Peyer's patch (tissue), 4 donors: ENCODE results near the gene TMEM120A. TPM values are rescaled to one million over a fixed set of nuclear protein-coding genes. Genes with fewer than 3 reads are reported as not detected.
A peak's percentile ranks its signal among the peaks of the same experiment; 100 is the strongest.

Experiments
- DNase-seq, 3 donors: peaks; one replicate each; pipeline ENCODE4 v3.0.0-alpha.2; 2017 to 2019
- H3K27ac ChIP-seq, 4 donors: fragments of 200-600 bp; sonication (generic); one replicate each; pipeline ENCODE4 v1.5.1; 2016 to 2019
- H3K27me3 ChIP-seq, 2 donors: fragments of 200-600 bp; sonication (generic); one replicate each; pipeline ENCODE4 v1.5.1; 2019
- H3K36me3 ChIP-seq, 3 donors: fragments of 200-600 bp; sonication (generic); one replicate each; pipeline ENCODE4 v1.5.1; 2016 to 2019
- H3K4me1 ChIP-seq, 4 donors: fragments of 200-600 bp; sonication (generic); one replicate each; pipeline ENCODE4 v1.5.1; 2016 to 2019
- H3K4me3 ChIP-seq, 4 donors: fragments of 200-600 bp; sonication (generic); 1 replicate in 3 of 4; 2 replicates in 1 of 4; pipeline ENCODE4 v1.5.1; 2016 to 2019; ENCODE audit warnings: mild to moderate bottlenecking in 1 of 4
- H3K9me3 ChIP-seq, 4 donors: fragments of 200-600 bp; sonication (generic); one replicate each; pipeline ENCODE4 v1.5.1; 2016 to 2019; ENCODE audit warnings: mild to moderate bottlenecking in 1 of 4
- POLR2A ChIP-seq, 2 donors: fragments of 450-650 bp; IDR thresholded peaks; one replicate each; pipeline ENCODE4 v1.5.1; 2017; ENCODE audit warnings: antibody characterized with exemption in 2 of 2, mild to moderate bottlenecking in 2 of 2, moderate library complexity in 2 of 2
- total RNA-seq, 4 donors: library from RNA; depleted of rRNA; stranded (reverse); fragments of >200 nt; gene quantifications; one replicate each; pipeline ENCODE4 v1.1.0, GENCODE V29; 2016
- TF ChIP-seq, protein P1 (sequence below), 6 experiments: fragments of 450-650 bp in 4 of 6; fragments of 200-600 bp in 2 of 6; sonication (generic) in 1 of 6; IDR thresholded peaks; one replicate each; pipeline ENCODE4 v1.5.1; 2017 to 2019; ENCODE audit warnings: antibody characterized with exemption in 6 of 6, mild to moderate bottlenecking in 3 of 6, moderate library complexity in 1 of 6

The TMEM120A gene
- total RNA-seq, 4 donors from 2014 or later = 62.7 to 116 (median 101) TPM

DNA sequence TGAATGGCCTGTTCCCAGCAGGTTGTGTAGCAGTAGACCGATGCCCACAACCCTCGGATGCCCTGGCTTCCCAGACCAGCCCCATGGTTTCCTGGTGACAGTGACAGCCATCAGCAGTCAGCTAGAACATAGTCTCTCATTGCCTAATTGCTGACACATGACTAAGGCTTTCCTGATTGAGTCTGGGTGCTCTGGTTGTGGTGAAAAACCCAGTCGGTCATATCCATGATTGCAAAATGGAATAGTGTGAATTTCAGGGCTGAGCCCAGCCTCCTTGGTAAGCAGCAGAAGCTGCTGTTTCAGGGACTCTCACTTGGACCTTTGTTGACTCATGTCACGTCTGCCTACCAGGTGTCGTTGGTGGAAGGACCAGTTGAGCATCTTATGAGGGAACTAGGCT, 42.9 kb downstream of the TMEM120A start:
- no peak overlapping the region for H3K27ac ChIP-seq
- H3K9me3 ChIP-seq = no peaks in the 10 kb centered on the region
- peaks cover 0 to 30% (median 0%) of the 10 kb centered on the region in 3 donors for H3K36me3 ChIP-seq
- no peaks in the 10 kb centered on the region for H3K27me3 ChIP-seq
- TF ChIP-seq, protein P1, sequence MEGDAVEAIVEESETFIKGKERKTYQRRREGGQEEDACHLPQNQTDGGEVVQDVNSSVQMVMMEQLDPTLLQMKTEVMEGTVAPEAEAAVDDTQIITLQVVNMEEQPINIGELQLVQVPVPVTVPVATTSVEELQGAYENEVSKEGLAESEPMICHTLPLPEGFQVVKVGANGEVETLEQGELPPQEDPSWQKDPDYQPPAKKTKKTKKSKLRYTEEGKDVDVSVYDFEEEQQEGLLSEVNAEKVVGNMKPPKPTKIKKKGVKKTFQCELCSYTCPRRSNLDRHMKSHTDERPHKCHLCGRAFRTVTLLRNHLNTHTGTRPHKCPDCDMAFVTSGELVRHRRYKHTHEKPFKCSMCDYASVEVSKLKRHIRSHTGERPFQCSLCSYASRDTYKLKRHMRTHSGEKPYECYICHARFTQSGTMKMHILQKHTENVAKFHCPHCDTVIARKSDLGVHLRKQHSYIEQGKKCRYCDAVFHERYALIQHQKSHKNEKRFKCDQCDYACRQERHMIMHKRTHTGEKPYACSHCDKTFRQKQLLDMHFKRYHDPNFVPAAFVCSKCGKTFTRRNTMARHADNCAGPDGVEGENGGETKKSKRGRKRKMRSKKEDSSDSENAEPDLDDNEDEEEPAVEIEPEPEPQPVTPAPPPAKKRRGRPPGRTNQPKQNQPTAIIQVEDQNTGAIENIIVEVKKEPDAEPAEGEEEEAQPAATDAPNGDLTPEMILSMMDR (IDR thresholded peaks at IDR 0.05) = no peak
- TF ChIP-seq POLR2A (IDR thresholded peaks at IDR 0.05) = no peak
- no peak for DNase-seq
- H3K4me3 ChIP-seq = no peak overlapping the region
- peaks cover 0 to 5% (median 0%) of the 10 kb centered on the region in 4 donors for H3K4me1 ChIP-seq

DNA sequence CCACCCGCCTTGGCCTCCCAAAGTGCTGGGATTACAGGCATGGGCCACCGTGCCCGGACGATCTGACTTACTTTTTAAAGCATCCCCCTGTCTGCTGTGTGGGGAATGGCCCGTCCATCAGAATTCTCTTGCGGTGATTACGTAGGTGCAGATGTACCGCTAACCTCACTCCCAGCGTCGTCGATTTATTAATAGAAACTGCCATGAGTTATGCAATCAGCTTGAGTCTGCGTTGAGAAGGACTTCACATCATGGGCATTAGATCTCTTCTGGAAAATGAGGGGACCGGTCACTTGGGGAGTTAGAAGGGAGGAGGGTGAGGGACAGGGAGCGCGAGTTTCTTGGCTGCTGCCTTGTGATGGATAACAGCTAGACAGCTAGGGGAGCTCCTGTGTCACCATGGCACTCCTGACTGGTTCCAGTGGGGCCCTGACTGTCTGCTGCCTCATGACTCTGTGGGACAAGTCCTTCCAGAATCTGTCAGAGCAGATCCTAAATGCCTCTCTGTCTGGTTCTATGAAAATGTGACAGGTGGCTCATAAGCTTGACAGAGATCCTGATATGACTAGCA, 44.2 kb downstream of the TMEM120A start:
- H3K9me3 ChIP-seq = no peaks in the 10 kb centered on the region
- H3K36me3 ChIP-seq = peaks cover 0 to 17% (median 0%) of the 10 kb centered on the region in 3 donors
- H3K4me3 ChIP-seq = no peak overlapping the region
- no peaks in the 10 kb centered on the region for H3K27me3 ChIP-seq
- no peak for TF ChIP-seq POLR2A (IDR thresholded peaks at IDR 0.05)
- TF ChIP-seq, protein P1 (IDR thresholded peaks at IDR 0.05) = no peak
- peaks cover 0 to 14% (median 5%) of the 10 kb centered on the region in 4 donors for H3K4me1 ChIP-seq
- no peak overlapping the region for H3K27ac ChIP-seq
- no peak for DNase-seq

DNA sequence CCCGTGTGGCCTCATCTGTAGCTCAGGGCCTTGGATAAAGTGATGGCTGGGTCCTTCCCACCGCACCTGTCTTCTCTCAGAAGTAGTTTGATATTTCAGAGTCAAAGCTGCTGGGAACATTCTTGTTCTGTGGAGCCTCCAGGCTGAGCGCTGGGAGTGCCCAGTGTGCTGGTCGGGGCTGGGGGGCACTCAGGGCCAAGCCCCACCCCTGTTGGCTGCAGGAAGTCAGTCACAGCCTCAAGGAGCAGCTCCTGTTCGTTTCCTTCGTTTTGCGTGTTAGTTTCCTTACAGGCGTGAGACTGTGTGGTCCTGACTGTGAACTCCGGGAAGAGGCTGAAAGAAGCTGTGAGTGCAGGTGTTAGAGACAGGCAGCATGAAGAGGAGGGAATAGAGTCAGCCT, 46.2 kb downstream of the TMEM120A start:
- Histone ChIP-seq H3K36me3 (no peaks in the 10 kb centered on the region), H3K27me3 (no peaks in the 10 kb centered on the region), H3K9me3 (no peaks in the 10 kb centered on the region), H3K4me3 (no peak overlapping the region), H3K27ac (no peak overlapping the region), H3K4me1 (peaks cover 0 to 32% (median 7%) of the 10 kb centered on the region in 4 donors)
- no peak for DNase-seq
- no peak for TF ChIP-seq POLR2A (IDR thresholded peaks at IDR 0.05)
- TF ChIP-seq, protein P1 (IDR thresholded peaks at IDR 0.05) = no peak

DNA sequence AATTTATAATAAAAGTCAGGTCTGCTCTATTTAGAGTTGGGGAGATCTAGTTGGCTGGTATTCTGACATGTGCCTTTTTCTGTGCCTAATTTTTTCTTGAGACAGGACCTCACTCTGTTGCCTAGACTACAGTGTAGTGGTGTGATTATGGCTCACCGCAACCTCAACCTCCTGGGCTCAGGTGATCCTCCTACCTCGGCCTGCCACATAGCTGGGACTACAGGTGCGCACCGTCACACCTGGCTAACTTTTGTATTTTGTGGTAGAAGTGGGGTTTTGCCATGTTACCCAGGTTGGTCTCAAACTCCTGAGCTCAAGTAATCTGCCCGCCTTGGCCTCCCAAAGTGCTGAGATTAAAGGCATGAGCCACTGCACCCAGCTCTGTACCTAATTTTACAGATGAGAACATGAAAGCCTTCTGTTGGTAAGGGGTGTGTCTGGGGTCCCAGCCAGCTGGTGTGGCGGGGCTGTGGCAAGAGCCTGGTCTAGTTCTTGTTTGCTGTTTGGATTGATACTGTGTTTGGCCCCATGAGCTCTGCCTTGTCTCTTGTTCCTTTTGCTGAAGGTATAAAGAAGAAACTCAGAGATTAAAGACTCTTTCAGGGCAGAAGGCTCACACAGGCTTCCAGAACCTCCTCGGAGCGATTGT, 48.1 kb downstream of the TMEM120A start:
- Histone ChIP-seq H3K4me1 (peaks cover 0 to 34% (median 7%) of the 10 kb centered on the region in 4 donors), H3K27ac (peak overlapping the region in 2 of 4 donors; percentile 72 to 91), H3K36me3 (no peaks in the 10 kb centered on the region), H3K9me3 (no peaks in the 10 kb centered on the region), H3K27me3 (no peaks in the 10 kb centered on the region), H3K4me3 (no peak overlapping the region)
- no peak for DNase-seq
- TF ChIP-seq, protein P1 (IDR thresholded peaks at IDR 0.05) = no peak

DNA sequence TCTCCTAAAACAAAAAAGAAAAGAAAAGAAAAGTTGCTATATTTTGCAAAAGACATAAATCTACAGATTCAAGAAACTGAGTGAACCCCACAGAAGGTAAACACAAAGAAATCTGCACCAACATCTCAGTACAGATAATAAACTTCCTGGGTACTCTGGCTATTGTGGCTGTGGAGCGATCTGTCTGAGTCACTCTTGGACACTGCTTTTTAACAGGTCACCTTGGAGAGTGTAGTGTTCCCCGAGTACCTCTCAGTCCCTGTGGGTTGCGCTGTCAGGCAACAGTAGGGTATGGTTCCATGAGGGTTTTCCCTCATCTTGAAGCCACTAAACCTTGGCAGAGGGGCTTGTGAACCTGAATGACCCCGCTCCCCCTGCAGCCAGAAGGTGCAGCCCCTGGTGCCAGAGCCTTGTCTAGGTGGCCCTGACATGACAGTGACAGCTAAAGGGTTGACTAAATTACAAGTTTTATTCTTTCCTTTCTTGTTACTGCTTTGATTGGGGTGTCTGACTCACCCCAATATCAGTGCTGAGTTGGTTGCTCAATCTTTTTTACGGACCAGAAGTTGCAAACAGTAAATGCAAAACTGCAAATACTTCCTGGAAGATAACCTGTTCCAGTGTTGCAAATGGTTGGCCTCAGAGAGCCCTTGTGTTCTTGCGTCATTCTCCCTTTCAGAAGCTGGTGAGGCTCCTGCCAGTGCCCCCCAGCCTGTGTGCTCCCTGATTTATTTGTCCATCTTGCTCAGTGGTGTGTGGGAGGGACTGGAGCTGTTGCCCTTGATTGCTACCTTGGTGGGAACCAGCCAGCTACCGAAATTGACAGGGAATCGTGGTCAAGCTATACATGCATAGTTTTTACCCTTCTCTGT, 48.9 kb downstream of the TMEM120A start:
- Histone ChIP-seq H3K36me3 (peaks cover 0 to 5% (median 0%) of the 10 kb centered on the region in 3 donors), H3K27me3 (no peaks in the 10 kb centered on the region), H3K9me3 (no peaks in the 10 kb centered on the region), H3K27ac (peak overlapping the region in 3 of 4 donors; percentile 46 to 91 (median 72)), H3K4me3 (no peak overlapping the region), H3K4me1 (peaks cover 0 to 34% (median 7%) of the 10 kb centered on the region in 4 donors)
- DNase-seq = no peak
- peak in 1 of 2 donors; percentile 9 for TF ChIP-seq POLR2A (IDR thresholded peaks at IDR 0.05)
- TF ChIP-seq, protein P1 (IDR thresholded peaks at IDR 0.05) = peak in 2 of 6 experiments; percentile 20 to 30
